Spinal cord (tissue), 10 donors: ENCODE measurements around the gene HNMT. TPM values are rescaled to one million over a fixed set of nuclear protein-coding genes. Genes with fewer than 3 reads are reported as not detected.
A peak's percentile ranks its signal among the peaks of the same experiment; 100 is the strongest.

Source experiments
- DNase-seq, 6 donors: peaks; one replicate each; pipeline versions ENCODE4 v3.0.0 to v3.0.0-alpha.2; 2013 to 2015; ENCODE audit warnings: low spot score in 6 of 6, low read depth in 4 of 6
- H3K27ac ChIP-seq: one replicate; pipeline ENCODE4 v1.5.1; 2013; ENCODE audit warnings: low read depth, low read length, control low read depth
- H3K27me3 ChIP-seq: one replicate; pipeline ENCODE4 v1.6.1; 2013; ENCODE audit warnings: low read length; ENCODE audit not compliant: control insufficient read depth, insufficient read depth
- H3K36me3 ChIP-seq: one replicate; pipeline ENCODE4 v1.6.1; 2013; ENCODE audit warnings: low read length; ENCODE audit not compliant: control insufficient read depth, insufficient read depth
- H3K4me1 ChIP-seq: one replicate; pipeline ENCODE4 v1.6.1; 2013; ENCODE audit warnings: low read length; ENCODE audit not compliant: control insufficient read depth, insufficient read depth
- H3K4me3 ChIP-seq: one replicate; pipeline ENCODE4 v1.5.1; 2013; ENCODE audit warnings: low read depth, low read length, control low read depth
- H3K9me3 ChIP-seq: one replicate; pipeline ENCODE4 v1.6.1; 2013; ENCODE audit warnings: low read length; ENCODE audit not compliant: control insufficient read depth, insufficient read depth
- WGBS: methylation state at CpG from one replicate; pipeline ENCODE4 v1.1.5; 2013; ENCODE audit warnings: missing lambda C conversion rate; ENCODE audit not compliant: insufficient coverage; 5-methylcytosine and 5-hydroxymethylcytosine counted together
- polyA plus RNA-seq, 2 donors: library from polyadenylated mRNA; unstranded; fragments of 120-200 nt; gene quantifications; one replicate each; pipeline ENCODE4 v1.2.1, GENCODE V29; 2013; ENCODE audit not compliant: insufficient read length in 2 of 2
- total RNA-seq, 2 donors: library from RNA; depleted of rRNA in 1 of 2; stranded (reverse); fragments of 120-200 nt in 1 of 2; fragments of >200 nt in 1 of 2; gene quantifications; one replicate each; pipeline versions ENCODE4 v1.2.3 to v1.2.4, GENCODE V29; 2013 to 2014
- donor health status: healthy.

The HNMT gene
- total and polyA plus RNA-seq, 4 donors, result 29.0 to 158 (median 49.1) TPM

GRCh38 chr2:137930146-137930545, 34.1 kb upstream of the HNMT start:
- Histone ChIP-seq H3K4me3 (no peak overlapping the region), H3K9me3 (no peaks in the 10 kb centered on the region), H3K4me1 (no peaks in the 10 kb centered on the region), H3K27ac (no peak overlapping the region), H3K27me3 (no peaks in the 10 kb centered on the region), H3K36me3 (no peaks in the 10 kb centered on the region)
- no peak for DNase-seq
- no CpG with 5 or more reads among the region's 3 CpGs for WGBS

GRCh38 chr2:137935591-137935990, 28.7 kb upstream of the HNMT start:
- Histone ChIP-seq H3K36me3 (no peaks in the 10 kb centered on the region), H3K4me3 (no peak overlapping the region), H3K27ac (no peak overlapping the region), H3K27me3 (no peaks in the 10 kb centered on the region), H3K9me3 (no peaks in the 10 kb centered on the region), H3K4me1 (no peaks in the 10 kb centered on the region)
- DNase-seq, result no peak
- WGBS, result no CpG with 5 or more reads among the region's 1 CpG

- no peak overlapping the region for H3K4me3 ChIP-seq
- WGBS, result 94% methylated on average over 2 of the region's 4 CpGs
- no peaks in the 10 kb centered on the region for H3K9me3 ChIP-seq
- H3K4me1 ChIP-seq, result no peaks in the 10 kb centered on the region
- H3K27me3 ChIP-seq, result no peaks in the 10 kb centered on the region
- no peaks in the 10 kb centered on the region for H3K36me3 ChIP-seq
- DNase-seq, result no peak
- no peak overlapping the region for H3K27ac ChIP-seq
These were observed 27.0 kb upstream of the HNMT start for GRCh38 chr2:137937246-137937645.

- no peak overlapping the region for H3K27ac ChIP-seq
- no peak for DNase-seq
- no peaks in the 10 kb centered on the region for H3K36me3 ChIP-seq
- WGBS, result 40% methylated on average over 1 of the region's 3 CpGs
- no peaks in the 10 kb centered on the region for H3K4me1 ChIP-seq
- no peaks in the 10 kb centered on the region for H3K9me3 ChIP-seq
- no peak overlapping the region for H3K4me3 ChIP-seq
- H3K27me3 ChIP-seq, result no peaks in the 10 kb centered on the region
These were observed 26.5 kb upstream of the HNMT start for GRCh38 chr2:137937778-137938177.

GRCh38 chr2:137938204-137938603, 26.1 kb upstream of the HNMT start:
- Histone ChIP-seq H3K9me3 (no peaks in the 10 kb centered on the region), H3K27ac (no peak overlapping the region), H3K36me3 (no peaks in the 10 kb centered on the region), H3K4me1 (no peaks in the 10 kb centered on the region), H3K4me3 (no peak overlapping the region), H3K27me3 (no peaks in the 10 kb centered on the region)
- DNase-seq, result peak in 1 of 6 donors; percentile 5
- 47% methylated on average over 2 of the region's 4 CpGs for WGBS

GRCh38 chr2:137939026-137939425, 25.2 kb upstream of the HNMT start:
- WGBS, result no CpG with 5 or more reads among the region's 1 CpG

GRCh38 chr2:137940154-137940553, 24.1 kb upstream of the HNMT start:
- no CpG with 5 or more reads among the region's 4 CpGs for WGBS
- no peak for DNase-seq
- Histone ChIP-seq H3K4me1 (no peaks in the 10 kb centered on the region), H3K4me3 (no peak overlapping the region), H3K36me3 (no peaks in the 10 kb centered on the region), H3K9me3 (no peaks in the 10 kb centered on the region), H3K27me3 (no peaks in the 10 kb centered on the region), H3K27ac (no peak overlapping the region)

More at GRCh38 chr2:137939026-137939425, 25.2 kb upstream of the HNMT start:
- Histone ChIP-seq H3K4me3 (no peak overlapping the region), H3K4me1 (no peaks in the 10 kb centered on the region), H3K9me3 (no peaks in the 10 kb centered on the region), H3K27ac (no peak overlapping the region), H3K27me3 (no peaks in the 10 kb centered on the region), H3K36me3 (no peaks in the 10 kb centered on the region)
- no peak for DNase-seq

- H3K27me3 ChIP-seq, result no peaks in the 10 kb centered on the region
- 43% methylated on average over 2 of the region's 3 CpGs for WGBS
- no peak for DNase-seq
These were observed 22.0 kb upstream of the HNMT start for GRCh38 chr2:137942037-137942832.

GRCh38 chr2:137942833-137943677, 21.2 kb upstream of the HNMT start:
- no peaks in the 10 kb centered on the region for H3K9me3 ChIP-seq
- no peak overlapping the region for H3K4me3 ChIP-seq
- H3K4me1 ChIP-seq, result no peaks in the 10 kb centered on the region
- no peaks in the 10 kb centered on the region for H3K36me3 ChIP-seq
- no peak for DNase-seq
- no peaks in the 10 kb centered on the region for H3K27me3 ChIP-seq
- 86% methylated on average over 5 of the region's 6 CpGs for WGBS
- H3K27ac ChIP-seq, result no peak overlapping the region

More at GRCh38 chr2:137942037-137942832, 22.0 kb upstream of the HNMT start:
- H3K36me3 ChIP-seq, result no peaks in the 10 kb centered on the region
- H3K9me3 ChIP-seq, result no peaks in the 10 kb centered on the region
- H3K4me1 ChIP-seq, result no peaks in the 10 kb centered on the region
- no peak overlapping the region for H3K4me3 ChIP-seq
- no peak overlapping the region for H3K27ac ChIP-seq
